PC-3 (cell line): ENCODE data around the gene DNAJC11.

Source experiments
- CTCF ChIP-seq: fragments of 300-600 bp; sonication (generic); conservative IDR thresholded peaks from 2 replicates; pipeline ENCODE4 v1.5.1; 2017; ENCODE audit warnings: antibody characterized with exemption, low read depth, mild to moderate bottlenecking, low read length
- EZH2 ChIP-seq: fragments of 300-600 bp; sonication (generic); IDR thresholded peaks from one replicate; pipeline ENCODE4 v1.6.1; 2017; ENCODE audit warnings: antibody characterized with exemption, mild to moderate bottlenecking, low read length; ENCODE audit not compliant: unreplicated experiment

- TF ChIP-seq CTCF (no peak), EZH2 (no peak)
Observed at GRCh38 chr1:6601923-6602668, 99.5 kb downstream of the DNAJC11 start.
